Measurements from ENCODE around the gene F8. TPM values are rescaled to one million over a fixed set of nuclear protein-coding genes. Genes with fewer than 3 reads are reported as not detected.

F8 gene
- 1.1 and 1.3 TPM in 2 replicates for total RNA-seq (ENCODE audit: low replicate concordance)
- long read RNA-seq, partial matches to known transcripts, result 2 of 5 reads
- long read RNA-seq, other reads (novel, unspliced or antisense), result 3 of 5 reads

GRCh38 chrX:155022585-155022984 is at the start of gene F8:
Gene F8, minus strand, starts transcription at chrX:155022723. Its CDS starts 171 bp downstream, at chrX:155022552.
- no peaks in the 10 kb centered on the region for H3K4me1 Mint-ChIP-seq (ENCODE audit: unreplicated experiment)
- no peak within 1 kb of the TSS for H3K4me3 Mint-ChIP-seq
- H3K9me3 Mint-ChIP-seq, result no peaks in the 10 kb centered on the region
- H3K36me3 Mint-ChIP-seq, result no peaks in the 10 kb centered on the region
- no peaks in the 10 kb centered on the region for H3K27me3 Mint-ChIP-seq
- H3K27ac Mint-ChIP-seq, result no peak within 1 kb of the TSS
- TF ChIP-seq CTCF (conservative IDR thresholded peaks at IDR 0.05), result no peak
- DNase-seq (ENCODE audit: extremely low spot score, unreplicated experiment), result no peak

GRCh38 chrX:155071694-155072280 is 49.3 kb upstream of the F8 start:
- Mint-ChIP-seq H3K27ac (peak overlapping the region; percentile 85), H3K4me1 (ENCODE audit: unreplicated experiment) (no peaks in the 10 kb centered on the region), H3K4me3 (peak overlapping the region; percentile 92), H3K27me3 (no peaks in the 10 kb centered on the region), H3K9me3 (no peaks in the 10 kb centered on the region), H3K36me3 (no peaks in the 10 kb centered on the region)
- no peak for TF ChIP-seq CTCF (conservative IDR thresholded peaks at IDR 0.05)
- no peak for DNase-seq (ENCODE audit: extremely low spot score, unreplicated experiment)

GRCh38 chrX:155070975-155071693 is 48.6 kb upstream of the F8 start, which contains the start of the genes BRCC3, CMC4 and MTCP1:
Gene BRCC3, plus strand, starts transcription at chrX:155071508. Its CDS starts 20 bp downstream, at chrX:155071528.
Gene CMC4, minus strand, starts transcription at chrX:155071136. Its CDS starts 7,113 bp downstream, at chrX:155064023.
Gene MTCP1, minus strand, starts transcription at chrX:155071136. Its CDS starts 5,126 bp downstream, at chrX:155066010.
- Mint-ChIP-seq H3K4me1 (ENCODE audit: unreplicated experiment) (no peaks in the 10 kb centered on the region), H3K36me3 (no peaks in the 10 kb centered on the region), H3K27ac (peak within 1 kb of the TSS; percentile 85), H3K27me3 (no peaks in the 10 kb centered on the region), H3K9me3 (no peaks in the 10 kb centered on the region), H3K4me3 (peak within 1 kb of the TSS; percentile 92)
- no peak for TF ChIP-seq CTCF (conservative IDR thresholded peaks at IDR 0.05)
- peak; percentile 83 for DNase-seq (ENCODE audit: extremely low spot score, unreplicated experiment)

- Mint-ChIP-seq H3K27me3 (no peaks in the 10 kb centered on the region), H3K36me3 (no peaks in the 10 kb centered on the region), H3K9me3 (no peaks in the 10 kb centered on the region), H3K27ac (peak overlapping the region; percentile 60), H3K4me1 (ENCODE audit: unreplicated experiment) (no peaks in the 10 kb centered on the region), H3K4me3 (peak overlapping the region; percentile 83)
- no peak for TF ChIP-seq CTCF (conservative IDR thresholded peaks at IDR 0.05)
- no peak for DNase-seq (ENCODE audit: extremely low spot score, unreplicated experiment)
These were observed 48.1 kb upstream of the F8 start for GRCh38 chrX:155070663-155070974.

GRCh38 chrX:155070038-155070437 is 47.5 kb upstream of the F8 start:
- Mint-ChIP-seq H3K36me3 (no peaks in the 10 kb centered on the region), H3K4me1 (ENCODE audit: unreplicated experiment) (no peaks in the 10 kb centered on the region), H3K27ac (peak overlapping the region; percentile 60), H3K27me3 (no peaks in the 10 kb centered on the region), H3K9me3 (no peaks in the 10 kb centered on the region), H3K4me3 (peak overlapping the region; percentile 83)
- TF ChIP-seq CTCF (conservative IDR thresholded peaks at IDR 0.05), result no peak
- DNase-seq (ENCODE audit: extremely low spot score, unreplicated experiment), result no peak
